ENCODE results near the gene SUCLG2.

The SUCLG2 gene

GRCh38 chr3:67630666-67631362 lies 23.6 kb downstream of the SUCLG2 start:
- DNase-seq (ENCODE audit: insufficient read length) (no peak), FAIRE-seq (no peak)
- TF ChIP-seq POLR2AphosphoS5 (IDR thresholded peaks at IDR 0.05; ENCODE audit: low read depth, low read length) (no peak), TAF1 (IDR thresholded peaks at IDR 0.05; ENCODE audit: borderline replicate concordance, low read depth, low read length) (no peak), POLR2A (IDR thresholded peaks at IDR 0.05; ENCODE audit: low read depth, low read length) (no peak)

DNA sequence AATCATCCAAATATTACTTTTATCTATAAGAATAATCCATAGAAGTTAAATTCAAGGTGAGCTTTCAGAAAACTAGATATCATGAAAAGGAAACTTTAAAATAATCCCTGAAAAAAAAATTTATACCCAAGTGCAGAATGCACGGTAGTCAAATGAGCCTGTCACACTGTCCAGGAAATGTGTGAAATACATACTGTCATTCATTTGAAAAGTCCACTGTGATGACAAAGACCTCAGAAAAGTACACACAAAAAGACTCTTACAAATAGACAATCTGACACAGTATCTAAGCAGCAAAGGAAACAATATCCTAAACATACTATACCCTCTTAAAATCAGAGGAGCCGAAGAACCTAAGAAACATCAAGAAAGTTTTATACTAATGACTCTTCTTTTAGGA lies 29.7 kb downstream of the SUCLG2 start:
- FAIRE-seq (no peak), DNase-seq (ENCODE audit: insufficient read length) (no peak)
- TF ChIP-seq POLR2AphosphoS5 (IDR thresholded peaks at IDR 0.05; ENCODE audit: low read depth, low read length) (no peak), TAF1 (IDR thresholded peaks at IDR 0.05; ENCODE audit: borderline replicate concordance, low read depth, low read length) (no peak)

DNA sequence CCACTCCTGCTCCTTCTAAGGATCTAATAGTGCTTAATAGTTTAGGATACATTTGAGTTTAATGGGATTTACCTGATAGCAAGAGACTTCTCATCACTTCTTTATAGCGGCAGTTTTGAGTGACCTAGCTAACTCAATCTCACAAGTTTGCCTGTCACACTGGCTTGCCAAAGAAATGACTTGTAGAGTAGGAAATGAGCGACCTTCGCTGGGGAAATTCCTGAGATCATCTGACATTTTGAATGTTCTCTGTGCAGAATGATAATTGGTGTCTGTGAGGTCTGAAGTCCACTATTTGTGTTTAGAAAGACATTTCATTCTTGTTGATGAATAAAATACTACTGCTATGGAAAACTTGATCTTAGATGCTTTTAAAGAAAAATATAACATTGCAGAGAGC lies 30.3 kb downstream of the SUCLG2 start:
- no peak for DNase-seq (ENCODE audit: insufficient read length)
- no peak for FAIRE-seq
- TF ChIP-seq TAF1 (IDR thresholded peaks at IDR 0.05; ENCODE audit: borderline replicate concordance, low read depth, low read length) (no peak), POLR2AphosphoS5 (IDR thresholded peaks at IDR 0.05; ENCODE audit: low read depth, low read length) (no peak)

GRCh38 chr3:67622652-67623051 lies 31.8 kb downstream of the SUCLG2 start:
- no peak for DNase-seq (ENCODE audit: insufficient read length)
- TF ChIP-seq POLR2AphosphoS5 (IDR thresholded peaks at IDR 0.05; ENCODE audit: low read depth, low read length) (no peak), POLR2A (IDR thresholded peaks at IDR 0.05; ENCODE audit: low read depth, low read length) (no peak), TAF1 (IDR thresholded peaks at IDR 0.05; ENCODE audit: borderline replicate concordance, low read depth, low read length) (no peak)
- no peak for FAIRE-seq

- FAIRE-seq (no peak), DNase-seq (ENCODE audit: insufficient read length) (no peak)
- TF ChIP-seq TAF1 (IDR thresholded peaks at IDR 0.05; ENCODE audit: borderline replicate concordance, low read depth, low read length) (no peak), POLR2A (IDR thresholded peaks at IDR 0.05; ENCODE audit: low read depth, low read length) (no peak), POLR2AphosphoS5 (IDR thresholded peaks at IDR 0.05; ENCODE audit: low read depth, low read length) (no peak)
Observed at GRCh38 chr3:67620869-67621268, 33.5 kb downstream of the SUCLG2 start.

DNA sequence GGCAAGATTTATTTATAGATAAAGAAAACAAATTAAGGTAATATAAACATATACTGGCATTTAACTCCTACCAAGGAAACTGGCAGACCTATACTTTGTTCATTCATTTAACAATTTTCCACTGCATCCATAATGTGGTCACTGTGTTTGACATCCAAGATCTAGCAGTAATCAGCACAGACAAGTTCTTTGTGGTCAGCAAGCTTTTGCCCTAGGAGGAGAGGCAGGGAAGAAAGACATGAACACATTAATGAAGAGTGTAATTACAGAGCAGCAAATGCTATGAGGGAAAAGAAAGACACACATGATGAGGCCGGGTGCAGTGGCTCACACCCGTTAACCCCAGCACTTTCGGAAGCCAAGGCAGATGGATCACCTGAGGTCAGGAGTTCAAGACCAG lies 34.4 kb downstream of the SUCLG2 start:
- no peak for FAIRE-seq
- TF ChIP-seq TAF1 (IDR thresholded peaks at IDR 0.05; ENCODE audit: borderline replicate concordance, low read depth, low read length) (no peak), POLR2AphosphoS5 (IDR thresholded peaks at IDR 0.05; ENCODE audit: low read depth, low read length) (no peak), POLR2A (IDR thresholded peaks at IDR 0.05; ENCODE audit: low read depth, low read length) (no peak)
- no peak for DNase-seq (ENCODE audit: insufficient read length)

- DNase-seq (ENCODE audit: insufficient read length) (no peak), FAIRE-seq (no peak)
- TF ChIP-seq TAF1 (IDR thresholded peaks at IDR 0.05; ENCODE audit: borderline replicate concordance, low read depth, low read length), result no peak
- no peak for TF ChIP-seq POLR2A (IDR thresholded peaks at IDR 0.05; ENCODE audit: low read depth, low read length)
- TF ChIP-seq POLR2AphosphoS5 (IDR thresholded peaks at IDR 0.05; ENCODE audit: low read depth, low read length), result no peak
Observed at GRCh38 chr3:67617518-67617917, 36.9 kb downstream of the SUCLG2 start.

- TF ChIP-seq POLR2AphosphoS5 (IDR thresholded peaks at IDR 0.05; ENCODE audit: low read depth, low read length), result no peak
- TF ChIP-seq POLR2A (IDR thresholded peaks at IDR 0.05; ENCODE audit: low read depth, low read length), result no peak
- FAIRE-seq (no peak), DNase-seq (ENCODE audit: insufficient read length) (no peak)
Observed at GRCh38 chr3:67616046-67616445, 38.4 kb downstream of the SUCLG2 start.

- no peak for DNase-seq (ENCODE audit: insufficient read length)
- TF ChIP-seq POLR2AphosphoS5 (IDR thresholded peaks at IDR 0.05; ENCODE audit: low read depth, low read length), result no peak
- TF ChIP-seq TAF1 (IDR thresholded peaks at IDR 0.05; ENCODE audit: borderline replicate concordance, low read depth, low read length), result no peak
- TF ChIP-seq POLR2A (IDR thresholded peaks at IDR 0.05; ENCODE audit: low read depth, low read length), result no peak
- no peak for FAIRE-seq
Observed at GRCh38 chr3:67614195-67614594, 40.2 kb downstream of the SUCLG2 start.

GRCh38 chr3:67610458-67610857 lies 44.0 kb downstream of the SUCLG2 start:
- FAIRE-seq, result peak; percentile 69
- DNase-seq (ENCODE audit: insufficient read length), result no peak
- no peak for TF ChIP-seq POLR2AphosphoS5 (IDR thresholded peaks at IDR 0.05; ENCODE audit: low read depth, low read length)
- no peak for TF ChIP-seq TAF1 (IDR thresholded peaks at IDR 0.05; ENCODE audit: borderline replicate concordance, low read depth, low read length)
- no peak for TF ChIP-seq POLR2A (IDR thresholded peaks at IDR 0.05; ENCODE audit: low read depth, low read length)

DNA sequence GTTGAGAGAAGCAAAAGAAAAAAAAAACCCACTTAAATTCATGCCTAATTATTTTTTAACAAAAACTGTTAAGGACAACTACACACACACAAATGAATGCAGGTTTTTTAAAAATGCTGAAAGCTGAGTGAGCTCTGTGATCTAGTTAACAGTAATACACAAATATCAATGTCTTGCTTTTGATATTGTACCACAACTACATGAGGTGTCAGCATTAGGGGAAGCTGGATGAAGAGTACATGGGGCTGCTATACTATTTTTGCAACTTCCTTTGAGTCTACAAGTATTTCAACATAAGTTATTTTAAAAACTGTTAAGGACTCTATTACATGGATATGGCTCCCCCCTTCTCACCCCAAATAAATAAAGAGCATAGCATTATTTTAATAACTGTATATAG lies 44.7 kb downstream of the SUCLG2 start:
- TF ChIP-seq POLR2AphosphoS5 (IDR thresholded peaks at IDR 0.05; ENCODE audit: low read depth, low read length), result no peak
- TF ChIP-seq POLR2A (IDR thresholded peaks at IDR 0.05; ENCODE audit: low read depth, low read length), result no peak
- FAIRE-seq (no peak), DNase-seq (ENCODE audit: insufficient read length) (no peak)

DNA sequence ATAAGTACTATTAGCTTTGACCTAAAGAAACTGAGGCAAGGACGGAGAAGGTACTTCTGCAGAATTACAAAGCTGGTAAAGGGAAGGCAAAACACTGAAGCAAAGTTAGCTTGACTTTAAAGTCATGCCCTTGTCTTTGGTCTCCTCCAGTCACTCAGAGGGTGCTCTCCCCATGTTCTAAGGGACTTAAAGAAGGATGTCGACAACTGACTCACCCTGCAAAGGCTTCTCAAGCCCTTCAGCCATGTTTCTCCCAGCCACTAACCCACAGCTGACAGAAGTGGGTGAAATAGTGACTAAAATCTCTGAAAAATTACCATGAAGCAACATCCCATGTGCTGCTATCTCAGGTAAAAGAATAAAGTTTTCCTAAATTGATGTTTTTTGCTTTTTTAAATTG lies 46.4 kb downstream of the SUCLG2 start:
- DNase-seq (ENCODE audit: insufficient read length) (no peak), FAIRE-seq (no peak)
- TF ChIP-seq TAF1 (IDR thresholded peaks at IDR 0.05; ENCODE audit: borderline replicate concordance, low read depth, low read length) (no peak), POLR2A (IDR thresholded peaks at IDR 0.05; ENCODE audit: low read depth, low read length) (no peak), POLR2AphosphoS5 (IDR thresholded peaks at IDR 0.05; ENCODE audit: low read depth, low read length) (no peak)

DNA sequence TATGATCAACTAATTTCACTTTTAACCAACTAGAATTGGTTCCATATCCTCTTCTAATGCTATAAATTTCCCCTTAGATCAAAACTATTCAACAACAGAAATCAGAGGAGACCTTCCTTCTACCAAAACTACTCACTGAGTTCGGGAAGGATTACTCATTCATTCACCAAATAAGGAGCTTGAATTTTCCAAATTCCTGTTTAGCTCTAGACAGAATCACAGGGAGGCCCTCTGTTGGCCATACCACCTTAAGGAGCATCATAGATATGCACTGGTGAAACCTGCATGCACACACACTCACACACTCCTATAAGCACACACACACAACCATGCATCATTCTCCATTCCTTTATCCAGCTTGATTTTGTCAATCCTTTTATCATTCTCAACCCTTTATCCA lies 49.0 kb downstream of the SUCLG2 start:
- no peak for TF ChIP-seq POLR2A (IDR thresholded peaks at IDR 0.05; ENCODE audit: low read depth, low read length)
- no peak for TF ChIP-seq POLR2AphosphoS5 (IDR thresholded peaks at IDR 0.05; ENCODE audit: low read depth, low read length)
- TF ChIP-seq TAF1 (IDR thresholded peaks at IDR 0.05; ENCODE audit: borderline replicate concordance, low read depth, low read length), result no peak
- FAIRE-seq (no peak), DNase-seq (ENCODE audit: insufficient read length) (no peak)

Data from GM12892 (cell line).